Measurements from ENCODE around the gene LIAS.

The LIAS gene

DNA sequence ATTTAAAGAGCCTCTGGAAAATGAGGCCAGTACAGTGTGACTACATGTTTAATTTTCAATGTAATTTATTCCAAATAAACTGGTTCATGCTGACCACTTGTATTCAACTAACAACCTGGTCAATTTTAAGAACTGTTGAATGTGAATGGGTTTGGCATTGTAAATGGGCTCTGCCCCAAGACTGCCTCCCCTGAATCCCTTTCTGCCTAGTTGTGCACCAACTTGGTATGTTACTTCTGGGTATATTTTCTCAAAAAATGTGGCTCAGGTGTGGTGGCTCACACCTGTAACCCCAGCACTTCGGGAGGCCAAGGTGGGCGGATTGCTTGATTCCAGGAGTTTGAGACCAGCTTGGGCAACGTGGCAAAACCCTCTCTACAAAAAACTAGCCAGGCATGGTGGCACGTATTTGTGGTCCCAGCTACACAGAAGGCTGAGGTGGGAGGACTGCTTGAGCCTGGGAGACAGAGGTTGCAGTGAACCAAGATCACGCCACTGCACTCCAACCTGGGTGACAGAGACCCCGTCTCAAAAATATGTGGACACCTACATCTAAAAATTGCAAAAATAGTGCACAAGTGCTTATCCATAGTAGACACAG is 7.3 kb upstream of the LIAS start:
- TF ChIP-seq, protein P1, sequence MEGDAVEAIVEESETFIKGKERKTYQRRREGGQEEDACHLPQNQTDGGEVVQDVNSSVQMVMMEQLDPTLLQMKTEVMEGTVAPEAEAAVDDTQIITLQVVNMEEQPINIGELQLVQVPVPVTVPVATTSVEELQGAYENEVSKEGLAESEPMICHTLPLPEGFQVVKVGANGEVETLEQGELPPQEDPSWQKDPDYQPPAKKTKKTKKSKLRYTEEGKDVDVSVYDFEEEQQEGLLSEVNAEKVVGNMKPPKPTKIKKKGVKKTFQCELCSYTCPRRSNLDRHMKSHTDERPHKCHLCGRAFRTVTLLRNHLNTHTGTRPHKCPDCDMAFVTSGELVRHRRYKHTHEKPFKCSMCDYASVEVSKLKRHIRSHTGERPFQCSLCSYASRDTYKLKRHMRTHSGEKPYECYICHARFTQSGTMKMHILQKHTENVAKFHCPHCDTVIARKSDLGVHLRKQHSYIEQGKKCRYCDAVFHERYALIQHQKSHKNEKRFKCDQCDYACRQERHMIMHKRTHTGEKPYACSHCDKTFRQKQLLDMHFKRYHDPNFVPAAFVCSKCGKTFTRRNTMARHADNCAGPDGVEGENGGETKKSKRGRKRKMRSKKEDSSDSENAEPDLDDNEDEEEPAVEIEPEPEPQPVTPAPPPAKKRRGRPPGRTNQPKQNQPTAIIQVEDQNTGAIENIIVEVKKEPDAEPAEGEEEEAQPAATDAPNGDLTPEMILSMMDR (IDR thresholded peaks at IDR 0.05): no peak

DNA sequence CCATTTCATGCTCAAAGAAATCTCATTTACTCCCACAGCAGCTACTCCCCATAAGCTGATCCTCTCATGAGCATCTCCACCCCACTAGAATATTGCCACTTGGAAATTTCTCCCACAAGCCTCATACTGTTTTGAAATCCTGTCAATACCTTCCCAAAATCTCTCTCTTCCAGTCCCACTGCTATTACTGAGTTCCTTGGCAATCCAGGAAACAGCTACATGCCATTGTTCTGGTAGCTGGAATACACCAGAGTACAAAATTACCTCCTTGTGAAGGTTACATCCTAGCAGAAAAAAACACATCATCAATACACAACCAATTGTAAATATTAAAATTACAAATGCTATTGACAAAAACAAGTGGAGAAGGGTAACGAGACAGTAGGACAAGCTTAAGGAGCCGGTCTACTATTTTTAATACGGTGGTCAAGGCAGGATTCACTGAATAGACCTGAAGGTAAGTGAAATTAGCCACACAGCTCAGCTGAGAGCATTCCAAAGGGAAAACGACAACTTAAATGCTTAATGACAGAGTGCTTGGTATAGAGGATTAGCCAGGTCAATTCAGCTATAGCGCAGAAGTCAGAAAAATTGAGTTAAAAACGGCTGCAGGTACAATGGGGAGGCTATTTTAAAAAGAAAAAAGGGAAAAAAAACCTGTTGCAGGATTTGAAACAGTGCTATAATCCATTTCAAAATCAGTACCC is 6.5 kb upstream of the LIAS start:
- TF ChIP-seq, protein P1 (IDR thresholded peaks at IDR 0.05): no peak

DNA sequence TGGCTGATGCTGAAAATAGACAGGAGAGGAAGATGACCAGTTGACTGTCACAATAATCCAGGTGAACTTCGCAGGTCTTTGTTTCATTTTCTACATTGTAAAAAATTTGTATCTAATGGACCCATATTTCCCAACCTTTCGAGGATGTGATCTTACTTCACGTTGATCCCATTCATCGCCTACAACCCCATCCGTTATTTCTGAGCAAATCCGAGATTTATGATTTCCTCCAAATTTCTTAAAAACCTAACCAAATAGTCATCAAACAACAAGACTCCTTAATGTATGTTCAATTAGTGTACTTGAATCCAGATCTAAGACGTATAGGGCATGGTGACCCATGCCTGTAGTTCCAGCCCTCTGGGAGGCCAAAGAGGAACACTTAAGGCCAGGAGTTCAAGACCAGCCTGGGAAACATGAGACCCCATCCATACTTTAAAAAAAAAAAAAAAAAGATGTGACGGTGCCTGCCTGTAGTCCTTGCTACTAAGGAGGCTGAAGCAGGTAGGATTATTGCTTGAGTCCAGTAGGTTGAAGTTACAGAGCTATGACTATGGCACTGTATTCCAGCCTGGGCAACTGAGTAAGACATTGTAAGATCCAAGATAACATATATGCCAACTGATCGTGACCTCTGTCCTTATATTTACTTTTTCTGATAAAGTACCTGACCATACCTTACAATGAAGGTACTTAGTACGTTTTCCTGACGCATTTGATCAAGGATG is 5.8 kb upstream of the LIAS start:
- TF ChIP-seq, protein P1 (IDR thresholded peaks at IDR 0.05): no peak

DNA sequence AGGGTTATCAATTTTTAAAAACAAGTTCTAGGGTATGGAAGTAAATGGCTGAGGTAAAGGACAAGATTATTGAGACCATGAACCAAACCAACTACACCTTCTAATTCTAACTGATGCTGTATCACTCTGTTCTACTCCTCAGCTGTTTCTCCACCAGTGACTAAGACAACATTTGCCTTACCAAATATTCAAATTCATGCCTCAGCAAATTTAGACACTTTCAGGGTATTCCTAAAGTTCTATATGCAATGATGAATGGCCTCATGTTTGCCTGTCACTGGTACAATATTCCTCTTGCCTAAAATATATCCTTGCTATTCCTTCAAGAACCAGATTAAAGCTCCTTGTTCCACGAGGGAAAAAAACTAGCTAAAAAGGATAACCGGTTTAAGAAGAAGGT is 5.1 kb upstream of the LIAS start:
- TF ChIP-seq, protein P1 (IDR thresholded peaks at IDR 0.05): no peak

DNA sequence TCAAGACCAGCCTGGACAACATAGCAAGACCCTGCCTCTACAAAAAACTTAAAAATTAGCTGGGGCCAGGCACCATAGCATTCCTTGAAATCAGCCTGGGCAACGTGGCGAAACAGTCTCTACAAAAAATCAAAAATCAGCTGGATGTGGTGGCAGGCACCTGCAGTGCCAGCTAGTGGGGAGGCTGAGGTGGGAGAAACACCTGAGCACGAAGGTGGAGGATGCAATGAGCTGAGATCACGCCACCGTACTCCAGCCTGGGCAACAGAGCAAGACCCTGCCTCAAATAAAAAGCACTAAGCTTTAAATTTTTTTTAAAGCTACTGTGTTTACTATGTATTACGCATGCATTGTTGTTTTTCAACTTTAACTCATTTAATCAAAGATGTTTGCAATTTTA is 3.4 kb upstream of the LIAS start:
- TF ChIP-seq, protein P1 (IDR thresholded peaks at IDR 0.05): no peak

DNA sequence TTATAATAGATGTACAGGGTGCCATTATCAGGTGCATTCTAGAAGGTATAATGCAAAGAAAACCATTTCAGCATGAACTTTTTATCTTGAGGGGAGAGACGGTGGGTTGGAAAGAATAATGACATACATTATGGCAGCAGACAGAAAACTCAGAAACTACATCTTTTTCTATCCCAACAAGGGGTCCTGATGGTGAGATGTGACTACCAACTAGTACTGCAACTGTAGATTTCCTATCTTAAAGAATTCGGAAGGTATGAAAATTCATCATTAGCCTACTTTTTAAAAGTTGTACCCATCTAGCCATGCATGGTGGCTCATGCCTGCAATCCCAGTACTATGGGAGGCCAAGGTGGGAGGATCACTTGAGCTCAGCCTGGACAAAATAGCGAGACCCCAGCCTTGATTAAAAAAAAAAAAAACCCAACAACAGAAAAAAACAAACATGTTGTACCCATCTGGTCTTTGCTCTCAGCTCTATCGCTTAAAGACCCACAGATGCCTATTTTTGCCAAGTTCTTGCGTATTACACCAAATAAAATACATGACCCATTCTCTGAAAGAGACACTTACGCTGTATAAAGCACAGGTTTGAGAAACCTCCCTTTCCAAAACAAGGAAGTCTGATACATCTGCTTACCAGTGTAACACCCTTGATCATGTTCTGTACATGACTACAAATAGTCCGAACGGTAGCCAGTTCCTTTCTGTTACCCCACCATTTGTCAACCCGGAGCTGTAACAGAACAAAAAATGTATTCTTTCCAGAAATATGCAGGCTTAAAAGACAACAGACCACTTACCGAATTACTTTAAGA is 1.7 kb upstream of the LIAS start:
- TF ChIP-seq, protein P1 (IDR thresholded peaks at IDR 0.05): no peak

DNA sequence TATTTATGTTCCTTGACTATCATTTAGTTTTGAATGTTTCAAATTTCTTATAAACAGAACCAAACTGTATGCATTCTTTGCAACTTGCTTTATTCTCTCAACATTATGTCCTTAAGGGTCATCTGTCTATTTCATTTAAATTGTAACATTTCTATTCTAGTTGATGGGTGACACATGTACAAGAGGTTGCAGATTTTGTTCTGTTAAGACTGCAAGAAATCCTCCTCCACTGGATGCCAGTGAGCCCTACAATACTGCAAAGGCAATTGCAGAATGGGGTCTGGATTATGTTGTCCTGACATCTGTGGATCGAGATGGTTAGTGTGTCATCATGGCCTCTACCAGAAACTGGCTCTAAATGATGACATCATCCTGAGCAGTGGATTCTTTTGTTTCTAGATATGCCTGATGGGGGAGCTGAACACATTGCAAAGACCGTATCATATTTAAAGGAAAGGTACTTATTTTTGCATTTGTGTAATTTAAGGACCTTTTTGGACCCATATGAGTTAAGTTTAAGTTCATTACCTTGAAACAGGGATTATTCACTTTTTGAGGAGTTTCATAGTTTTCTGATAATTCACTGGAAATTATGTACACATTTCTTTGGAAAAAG is 6.1 kb downstream of the LIAS start:
- TF ChIP-seq, protein P1 (IDR thresholded peaks at IDR 0.05): no peak; the same call in 1 of the 2 replicates

All from LNCAP (cell line).